Activated CD4-positive, alpha-beta T cell treated with anti-CD3 and anti-CD28 coated beads, Interleukin-2, Interleukin-6, amounts not matched to agents 100 ng/mL and 50 ng/mL, durations not matched to agents 16 hours and 8 hours (primary cell): ENCODE measurements around the gene NOX3.
A peak's percentile ranks its signal among the peaks of the same experiment; 100 is the strongest.
"Not testable (repeated sequence)": the region's sequence is repeated elsewhere in the genome, so short reads cannot be mapped to it uniquely, and the experiment has no call there.

ENCODE experiments used
- DNase-seq: peaks from one replicate; pipeline ENCODE4 v3.0.0-alpha.2; 2020

Gene NOX3

DNA sequence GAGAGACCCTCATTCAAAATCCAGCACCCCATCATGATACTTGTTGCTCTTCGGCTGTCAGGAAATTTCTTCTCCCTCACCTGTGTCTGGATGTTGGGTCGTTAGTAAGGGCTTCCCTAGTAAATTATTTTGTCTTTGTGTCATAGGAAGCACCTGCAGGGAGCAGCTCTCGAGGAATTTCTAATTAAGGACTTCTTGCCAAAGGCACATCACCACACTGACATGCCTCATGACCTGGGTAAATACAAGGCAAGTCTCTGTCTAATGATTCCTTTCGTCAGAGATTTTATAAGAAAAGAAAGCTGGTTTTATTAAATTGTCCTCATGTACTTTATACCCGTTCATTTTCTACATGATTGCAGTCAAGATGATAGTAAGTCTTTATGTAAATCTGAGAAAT is at the start of gene NOX3:
NOX3 (minus strand) TSS at position 74 of the 400 bp plus-strand sequence; CDS start at position 35, 39 bp downstream.
- no peak for DNase-seq

DNA sequence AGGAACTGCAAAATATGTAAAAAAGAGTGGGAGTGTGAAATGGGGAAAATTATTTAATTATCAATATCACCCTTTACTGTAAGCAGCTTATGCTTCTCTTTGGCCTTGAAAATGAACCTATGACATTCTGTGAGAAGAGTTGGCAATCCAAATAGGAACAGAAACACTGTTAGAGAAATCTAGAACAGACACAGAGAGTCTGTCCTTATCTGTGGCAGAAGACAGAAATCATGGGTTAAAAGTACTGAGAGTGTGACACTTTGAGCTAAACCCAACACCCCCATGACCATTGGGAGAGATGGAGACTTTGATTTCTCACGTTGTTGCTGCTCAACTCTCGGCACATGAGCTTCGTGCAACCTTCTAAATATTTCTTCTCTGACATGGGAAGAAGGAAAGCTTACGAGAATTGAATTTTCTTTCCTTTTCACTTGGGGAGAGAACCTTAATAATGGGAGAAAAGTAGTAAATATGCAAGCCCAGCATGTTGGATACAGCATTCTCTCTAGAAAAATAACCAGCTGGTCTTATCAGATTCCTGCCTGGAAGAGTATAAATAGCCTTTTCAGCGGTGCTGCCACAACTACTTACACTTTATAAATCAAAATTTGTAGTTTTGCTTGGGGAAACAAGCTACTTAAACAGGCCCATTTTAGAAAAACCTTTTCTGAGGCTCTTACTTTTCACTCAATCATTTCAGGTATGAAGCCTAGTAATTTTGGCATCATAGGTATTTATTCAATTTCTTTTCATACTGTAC is 49.4 kb upstream of the NOX3 start:
- DNase-seq, result no peak

DNA sequence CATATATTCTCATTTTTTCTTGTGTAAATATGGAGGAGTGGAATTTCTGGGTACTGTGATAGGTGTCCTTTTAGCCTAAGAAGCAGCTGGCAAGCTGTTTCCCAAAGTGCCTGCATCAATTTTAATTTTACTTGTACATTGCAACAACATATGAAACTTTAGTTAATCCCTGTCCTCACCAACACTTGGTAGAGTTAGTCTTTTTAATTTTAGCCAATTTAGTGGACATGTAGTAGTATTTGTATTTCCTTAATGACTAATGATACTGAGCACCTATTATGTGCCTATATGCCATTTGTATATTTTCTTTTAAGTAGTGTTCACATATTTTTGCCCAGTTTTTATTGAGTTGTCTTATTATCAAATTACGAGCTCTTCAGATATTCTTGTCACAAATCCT is 46.8 kb upstream of the NOX3 start:
- DNase-seq, result no peak

GRCh38 chr6:155499574-155499973 is 43.9 kb upstream of the NOX3 start:
- DNase-seq, result no peak

DNA sequence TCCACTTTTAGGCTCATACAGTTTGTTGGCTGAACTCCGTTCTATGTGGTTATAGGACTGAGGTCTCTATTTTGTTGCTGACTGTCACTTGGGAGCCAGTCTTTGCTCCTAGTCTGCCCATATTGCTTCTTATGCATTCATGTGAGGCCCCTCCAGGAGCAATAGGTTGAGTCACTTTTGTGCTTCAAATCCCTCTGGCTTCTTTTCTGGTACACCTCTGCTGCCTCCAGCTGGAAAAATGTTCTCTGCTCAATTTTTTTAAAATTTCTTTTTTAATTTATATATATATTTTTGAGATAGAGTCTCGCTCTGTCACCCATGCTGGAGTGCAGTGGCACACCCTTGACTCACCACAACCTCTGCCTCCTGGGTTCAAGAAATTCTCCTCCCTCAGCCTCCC is 42.7 kb upstream of the NOX3 start:
- no peak for DNase-seq

DNA sequence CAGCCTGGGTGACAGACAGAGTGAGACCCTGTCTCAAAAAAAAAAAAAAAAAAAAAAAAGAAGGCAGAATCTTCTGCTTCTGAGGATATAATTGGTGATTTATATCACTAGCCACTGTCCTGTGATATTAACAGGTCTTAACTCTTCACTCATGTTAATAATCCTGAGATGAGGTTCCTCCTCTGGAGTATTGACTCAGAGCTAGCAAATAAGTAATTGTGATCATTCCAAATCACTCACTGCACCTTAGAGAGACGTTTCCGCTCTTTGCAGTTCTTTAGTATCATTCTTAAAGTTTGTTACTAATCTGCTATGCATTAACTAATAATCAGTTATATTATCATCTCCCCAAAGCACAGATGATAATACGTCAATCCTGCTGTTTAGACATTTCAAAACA is 41.6 kb upstream of the NOX3 start:
- DNase-seq, result no peak

DNA sequence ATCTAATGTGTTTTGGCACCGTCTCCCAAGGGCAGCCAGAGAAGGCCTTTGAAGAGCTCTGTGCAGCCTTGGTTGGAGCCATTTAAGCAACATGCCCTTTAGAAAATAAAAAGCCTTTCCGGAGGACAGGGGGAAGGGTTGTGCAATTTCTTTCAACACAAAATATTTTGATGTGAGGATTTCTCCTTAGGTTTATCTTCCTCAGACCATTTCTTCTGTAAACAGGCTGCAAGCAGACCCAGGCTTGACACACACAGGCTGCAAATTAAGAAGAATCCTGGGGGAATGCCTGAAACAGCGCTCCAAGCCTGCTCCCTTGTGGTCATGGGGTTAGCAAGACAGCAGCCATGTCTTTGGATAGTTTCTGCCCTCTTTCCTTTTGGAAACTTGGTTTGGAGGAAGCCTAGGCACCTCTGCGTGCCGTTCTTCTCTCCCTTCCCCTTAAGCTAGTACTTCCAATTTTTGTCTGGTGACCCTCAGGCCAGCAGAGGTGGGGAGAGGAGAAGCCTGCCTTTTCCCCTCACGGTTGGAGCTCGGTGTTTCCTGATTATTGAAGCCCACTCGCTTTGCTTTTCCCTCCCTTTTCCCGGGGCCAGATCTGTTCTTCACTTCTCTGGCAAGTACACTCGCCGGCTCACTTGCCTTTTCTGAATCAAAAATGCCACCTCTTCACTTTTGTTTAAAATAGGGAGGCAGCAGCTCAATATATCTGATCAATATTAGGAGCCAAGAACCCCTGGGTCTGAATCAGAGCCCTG is 39.6 kb upstream of the NOX3 start:
- no peak for DNase-seq

- DNase-seq, result peak; percentile 48
Measured at GRCh38 chr6:155493694-155494143, 38.1 kb upstream of the NOX3 start.

- DNase-seq, result no peak
Measured at GRCh38 chr6:155493026-155493693, 37.5 kb upstream of the NOX3 start.

- DNase-seq, result no peak
Measured at GRCh38 chr6:155492061-155492735, 36.6 kb upstream of the NOX3 start.

- no peak for DNase-seq
Measured at GRCh38 chr6:155491421-155491820, 35.8 kb upstream of the NOX3 start.

DNA sequence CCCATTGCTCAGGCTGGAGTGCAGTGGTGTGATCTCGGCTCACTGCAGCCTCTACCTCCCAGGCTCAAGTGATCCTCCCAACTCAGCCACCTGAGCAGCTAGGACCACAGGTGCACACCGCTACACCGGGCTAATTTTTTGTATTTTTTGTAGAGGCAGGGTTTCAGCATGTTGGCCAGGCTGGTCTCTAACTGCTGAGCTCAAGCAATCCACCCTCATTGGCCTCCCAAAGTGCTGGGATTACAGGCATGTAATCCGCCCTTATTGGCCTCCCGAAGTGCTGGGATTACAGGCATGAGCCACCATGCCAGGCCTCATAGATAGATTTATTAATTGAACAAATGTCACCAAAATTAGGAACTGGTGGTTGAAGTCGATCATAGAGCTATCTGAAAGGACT is 32.6 kb upstream of the NOX3 start:
- not testable (repeated sequence) for DNase-seq

DNA sequence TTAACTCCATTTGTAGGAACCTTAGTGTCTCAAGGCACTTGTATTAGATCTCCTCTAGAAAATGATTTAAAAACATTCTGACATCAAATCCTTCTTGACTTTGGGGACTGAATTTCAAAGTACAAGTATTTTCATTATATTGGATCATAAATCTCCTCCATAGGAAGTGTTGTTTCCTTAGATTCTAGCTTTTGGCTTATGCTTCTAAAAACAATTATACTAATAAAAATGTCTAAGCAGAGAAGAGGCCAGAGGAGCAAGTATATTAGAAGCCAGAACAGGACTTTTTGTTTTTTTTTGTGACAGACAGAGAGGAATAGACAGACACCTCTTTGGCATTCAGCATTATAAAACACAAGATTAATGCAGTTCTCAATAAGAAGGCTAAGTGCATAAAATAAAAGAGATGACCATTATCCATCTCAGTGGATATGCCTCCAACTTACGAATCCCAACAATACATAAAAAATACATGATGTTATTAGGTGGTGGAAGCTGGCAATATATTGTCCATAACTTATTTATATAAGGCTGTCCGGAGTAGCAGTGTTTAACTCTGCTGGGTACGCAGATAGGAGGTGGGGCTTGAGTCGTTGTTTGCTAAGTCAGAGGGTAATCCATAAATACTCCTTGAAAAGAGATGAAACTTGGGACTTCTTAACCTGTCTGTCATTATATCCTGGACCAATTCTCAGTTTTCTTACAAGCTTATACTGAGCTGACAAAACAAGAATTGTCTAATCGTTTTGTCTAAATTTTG is 31.9 kb upstream of the NOX3 start:
- no peak for DNase-seq

GRCh38 chr6:155486721-155487294 is 31.2 kb upstream of the NOX3 start:
- DNase-seq, result no peak

DNA sequence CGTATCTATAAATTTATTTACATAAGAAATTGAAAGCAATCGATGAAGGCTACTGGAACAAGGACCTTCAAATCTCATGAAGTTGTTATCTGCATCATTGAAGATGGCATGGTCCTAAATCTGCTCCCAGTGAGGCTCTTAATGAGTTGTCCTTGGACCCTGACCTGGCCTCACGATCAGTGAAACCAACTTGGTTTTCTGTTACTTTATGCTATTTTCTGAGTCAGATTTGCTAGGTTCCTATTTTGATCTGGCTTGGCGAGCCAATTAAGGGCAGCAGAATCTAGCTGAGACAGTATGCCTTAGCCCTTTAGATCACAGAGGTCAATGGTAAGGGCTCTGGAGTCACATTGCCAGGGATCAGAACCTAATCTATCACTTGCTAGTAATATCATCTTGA is 30.1 kb upstream of the NOX3 start:
- no peak for DNase-seq

- DNase-seq, result no peak
Measured at GRCh38 chr6:155483858-155484257, 28.2 kb upstream of the NOX3 start.

- no peak for DNase-seq
Measured at GRCh38 chr6:155481215-155481614, 25.6 kb upstream of the NOX3 start.

GRCh38 chr6:155473741-155474140 is 18.1 kb upstream of the NOX3 start:
- DNase-seq, result no peak

DNA sequence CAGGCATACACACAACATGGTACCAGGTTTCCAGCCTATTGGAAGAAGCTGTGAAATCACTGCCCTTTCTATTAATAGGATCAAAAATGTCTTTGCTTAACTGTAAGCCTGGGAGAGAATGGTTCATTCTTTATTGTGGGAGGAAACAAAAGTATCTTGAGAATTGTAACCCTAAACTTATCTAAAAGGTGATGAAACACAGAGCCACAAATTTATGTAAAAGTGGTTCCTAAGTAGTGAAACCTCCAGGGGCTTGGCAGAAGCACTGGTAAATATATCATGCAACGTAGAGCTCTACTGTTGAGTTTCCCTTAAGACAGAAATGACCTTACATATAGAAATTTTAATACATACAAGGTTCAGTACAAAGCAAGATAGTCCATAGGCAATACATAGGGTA is 17.2 kb upstream of the NOX3 start:
- DNase-seq, result no peak

GRCh38 chr6:155470979-155471616 is 15.5 kb upstream of the NOX3 start:
- DNase-seq, result not testable (repeated sequence)

GRCh38 chr6:155468543-155468942 is 12.9 kb upstream of the NOX3 start:
- DNase-seq, result not testable (repeated sequence)
